ENCODE results near the gene ZNF205. TPM values are rescaled to one million over a fixed set of nuclear protein-coding genes. Genes with fewer than 3 reads are reported as not detected.
"Not testable (repeated sequence)": the region's sequence is repeated elsewhere in the genome, so short reads cannot be mapped to it uniquely, and the experiment has no call there.

Gene ZNF205
- total and polyA plus RNA-seq, 8 donors = 0.87 to 27.5 (median 12.9) TPM

DNA sequence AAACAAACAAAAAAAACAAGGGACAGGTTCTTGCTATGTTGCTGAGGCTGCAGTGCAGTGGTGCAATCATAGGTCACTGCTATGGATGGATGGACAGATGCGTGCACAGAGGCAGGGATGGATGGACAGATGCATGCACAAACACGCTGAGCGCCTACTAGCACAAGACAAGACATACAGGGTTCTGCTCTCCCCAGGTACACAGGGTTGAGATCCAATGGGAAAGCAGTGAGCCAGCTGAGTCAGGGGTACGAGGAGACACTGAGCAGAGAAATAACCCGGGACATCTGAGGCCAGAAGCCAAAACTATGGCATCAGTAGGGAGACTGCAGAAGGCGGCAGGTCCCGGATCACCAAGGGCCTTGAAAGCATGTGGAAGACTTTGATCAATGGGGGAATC is 40.7 kb upstream of the ZNF205 start:
- peaks cover 0 to 12% (median 0%) of the 10 kb centered on the region in 3 donors for H3K27me3 ChIP-seq
- H3K4me3 ChIP-seq = no peak overlapping the region
- H3K36me3 ChIP-seq = peaks cover 0 to 10% (median 2%) of the 10 kb centered on the region in 4 donors
- no peaks in the 10 kb centered on the region for H3K9me3 ChIP-seq
- WGBS, 5 donors = 83 to 92% (median 86%) methylated on average over 7 of the region's 7 CpGs
- H3K27ac ChIP-seq = no peak overlapping the region
- DNase-seq = no peak
- intact Hi-C loops (cut with DNase I; ENCODE audit: low total_unique reads) = no loop called here
- no peak for TF ChIP-seq EP300 (IDR thresholded peaks at IDR 0.05)
- H3K4me1 ChIP-seq = peaks cover 0 to 31% (median 11%) of the 10 kb centered on the region in 4 donors

DNA sequence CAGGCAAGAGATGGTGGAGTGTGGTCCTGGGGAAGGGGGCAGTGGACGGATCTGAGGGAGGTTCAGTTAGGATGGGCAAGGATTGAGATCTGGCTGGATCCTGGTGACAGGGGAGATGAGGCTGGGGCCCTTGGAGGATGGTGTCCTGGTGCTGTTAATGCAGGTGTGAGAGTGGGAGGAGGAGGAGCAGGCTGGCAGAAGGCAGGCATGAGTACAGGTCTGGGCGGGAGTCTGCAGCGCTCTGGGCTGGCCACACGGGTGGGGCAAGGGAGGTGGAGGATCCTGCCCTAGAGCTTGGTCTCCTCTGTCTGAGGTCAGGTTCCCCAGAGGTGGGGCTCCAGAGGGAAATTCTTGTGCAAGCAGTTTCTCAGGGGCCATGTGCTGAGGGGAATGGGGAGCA is 40.2 kb upstream of the ZNF205 start:
- intact Hi-C loops (cut with DNase I; ENCODE audit: low total_unique reads); DNase-seq; H3K27ac ChIP-seq; H3K4me3 ChIP-seq; H3K9me3 ChIP-seq: not testable (repeated sequence)
- H3K36me3 ChIP-seq = peaks cover 0 to 10% (median 2%) of the 10 kb centered on the region in 4 donors
- H3K27me3 ChIP-seq = peaks cover 0 to 12% (median 0%) of the 10 kb centered on the region in 3 donors
- peaks cover 0 to 29% (median 11%) of the 10 kb centered on the region in 4 donors for H3K4me1 ChIP-seq
- 26 to 57% (median 42%) methylated on average over 3 to 4 of the region's 4 CpGs; no CpG with 5 or more reads in 1 of the 5 donors for WGBS, 5 donors

DNA sequence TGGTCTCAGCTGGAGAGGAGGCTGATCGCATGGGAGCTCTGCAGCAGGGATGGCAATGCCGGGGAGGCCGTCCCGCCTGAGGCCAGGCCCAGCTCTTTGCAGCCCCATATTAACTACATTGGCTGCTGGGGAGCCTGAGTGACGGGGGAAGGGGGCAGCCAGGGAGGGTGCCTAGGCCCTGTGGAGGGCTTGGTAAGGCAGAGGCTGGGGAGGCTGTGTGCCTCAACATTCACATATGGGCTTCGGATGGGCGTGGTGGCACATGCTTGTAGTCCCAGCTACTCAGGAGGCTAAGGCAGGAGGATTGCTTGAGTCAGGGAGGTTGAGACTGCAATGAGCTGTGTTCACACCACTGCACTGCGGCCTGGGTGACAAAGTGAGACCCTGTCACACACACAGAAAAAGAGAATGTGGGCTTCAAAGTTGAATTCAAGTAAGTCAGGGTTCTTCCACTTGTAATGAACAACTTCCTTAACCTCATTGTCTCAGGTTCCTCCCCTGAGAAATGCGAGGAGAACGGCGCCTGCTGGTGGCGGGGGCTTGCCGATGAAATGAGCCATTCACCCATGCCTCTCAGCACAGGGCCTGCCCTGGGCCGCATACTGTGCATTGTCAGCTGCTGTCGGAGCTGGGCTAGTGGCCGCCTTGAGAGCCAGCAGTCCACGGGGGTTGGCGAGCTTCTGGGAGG is 39.7 kb upstream of the ZNF205 start:
- 48 to 73% (median 64%) methylated on average over 5 to 14 of the region's 18 CpGs for WGBS, 5 donors
- Histone ChIP-seq H3K4me1 (peaks cover 0 to 27% (median 10%) of the 10 kb centered on the region in 4 donors), H3K27ac (peak overlapping the region in 2 of 5 donors; percentile 8 to 31), H3K27me3 (peaks cover 0 to 12% (median 0%) of the 10 kb centered on the region in 3 donors), H3K36me3 (peaks cover 0 to 10% (median 2%) of the 10 kb centered on the region in 4 donors)
- DNase-seq; H3K4me3 ChIP-seq; H3K9me3 ChIP-seq; intact Hi-C loops (cut with DNase I; ENCODE audit: low total_unique reads): not testable (repeated sequence)

DNA sequence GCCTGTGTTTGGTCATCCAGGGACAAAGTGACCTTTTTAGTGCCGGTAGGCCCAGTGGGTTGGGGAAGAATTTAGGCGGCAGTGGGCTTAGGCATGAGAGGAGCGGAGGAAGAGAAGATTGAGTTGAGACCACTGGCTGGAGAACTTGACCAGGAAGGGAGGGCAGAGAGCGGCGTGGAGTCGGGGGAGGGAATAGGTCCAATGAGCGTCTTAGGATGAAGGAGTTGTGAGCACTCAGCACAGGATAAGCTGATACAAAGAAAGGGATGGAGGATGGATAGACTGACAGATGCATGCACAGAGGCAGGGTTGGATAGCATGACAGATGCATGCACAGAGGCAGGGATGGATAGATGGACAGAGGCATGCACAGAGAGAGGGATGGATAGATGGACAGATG is 38.9 kb upstream of the ZNF205 start:
- intact Hi-C loops (cut with DNase I; ENCODE audit: low total_unique reads) = no loop called here
- Histone ChIP-seq H3K27me3 (peaks cover 0 to 12% (median 0%) of the 10 kb centered on the region in 3 donors), H3K9me3 (no peaks in the 10 kb centered on the region), H3K36me3 (peaks cover 0 to 8% (median 2%) of the 10 kb centered on the region in 4 donors), H3K27ac (peak overlapping the region in 2 of 5 donors; percentile 8 to 31), H3K4me3 (no peak overlapping the region), H3K4me1 (peaks cover 0 to 20% (median 8%) of the 10 kb centered on the region in 4 donors)
- no peak for DNase-seq
- WGBS, 5 donors = 84 to 88% (median 85%) methylated on average over 7 of the region's 7 CpGs
- TF ChIP-seq POLR2AphosphoS5 (IDR thresholded peaks at IDR 0.05) (no peak), EP300 (IDR thresholded peaks at IDR 0.05) (no peak), POLR2A (IDR thresholded peaks at IDR 0.05) (no peak)
- TF ChIP-seq, protein P1, sequence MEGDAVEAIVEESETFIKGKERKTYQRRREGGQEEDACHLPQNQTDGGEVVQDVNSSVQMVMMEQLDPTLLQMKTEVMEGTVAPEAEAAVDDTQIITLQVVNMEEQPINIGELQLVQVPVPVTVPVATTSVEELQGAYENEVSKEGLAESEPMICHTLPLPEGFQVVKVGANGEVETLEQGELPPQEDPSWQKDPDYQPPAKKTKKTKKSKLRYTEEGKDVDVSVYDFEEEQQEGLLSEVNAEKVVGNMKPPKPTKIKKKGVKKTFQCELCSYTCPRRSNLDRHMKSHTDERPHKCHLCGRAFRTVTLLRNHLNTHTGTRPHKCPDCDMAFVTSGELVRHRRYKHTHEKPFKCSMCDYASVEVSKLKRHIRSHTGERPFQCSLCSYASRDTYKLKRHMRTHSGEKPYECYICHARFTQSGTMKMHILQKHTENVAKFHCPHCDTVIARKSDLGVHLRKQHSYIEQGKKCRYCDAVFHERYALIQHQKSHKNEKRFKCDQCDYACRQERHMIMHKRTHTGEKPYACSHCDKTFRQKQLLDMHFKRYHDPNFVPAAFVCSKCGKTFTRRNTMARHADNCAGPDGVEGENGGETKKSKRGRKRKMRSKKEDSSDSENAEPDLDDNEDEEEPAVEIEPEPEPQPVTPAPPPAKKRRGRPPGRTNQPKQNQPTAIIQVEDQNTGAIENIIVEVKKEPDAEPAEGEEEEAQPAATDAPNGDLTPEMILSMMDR (IDR thresholded peaks at IDR 0.05) = no peak

DNA sequence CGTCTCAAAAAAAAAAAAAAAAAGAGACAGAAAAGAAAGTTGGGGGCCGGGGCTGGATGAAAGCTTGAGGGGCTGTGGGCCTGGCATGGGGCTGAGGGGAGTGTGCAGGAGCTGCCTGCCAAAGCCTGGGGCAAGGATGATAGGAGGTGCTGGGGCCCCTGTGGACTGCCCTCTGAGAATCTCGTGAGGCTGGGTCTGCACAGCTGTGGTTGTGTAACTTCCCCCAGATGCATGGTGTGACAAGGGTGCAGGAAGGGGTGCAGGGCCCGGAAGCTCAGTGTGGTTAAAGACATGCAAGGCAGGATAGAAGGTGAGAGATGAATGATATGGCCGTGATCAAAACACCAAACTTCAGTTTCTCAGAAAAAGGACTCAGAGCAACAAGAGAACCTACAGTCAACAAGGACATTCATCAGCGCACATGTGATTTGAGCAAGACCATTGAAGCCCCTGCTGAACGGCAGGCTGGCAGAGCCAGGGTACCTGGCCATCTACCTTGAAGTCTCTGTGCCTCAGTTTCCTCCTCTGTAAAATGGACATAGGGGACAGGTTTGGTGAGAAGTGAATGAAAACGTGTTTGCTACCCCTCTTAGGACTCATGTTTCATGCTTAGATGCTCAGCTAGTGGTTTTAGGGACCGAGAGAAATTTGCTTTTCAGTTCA is 37.4 kb upstream of the ZNF205 start:
- Histone ChIP-seq H3K4me1 (peaks cover 0 to 17% (median 8%) of the 10 kb centered on the region in 4 donors), H3K4me3 (no peak overlapping the region), H3K36me3 (no peaks in the 10 kb centered on the region), H3K27me3 (peaks cover 0 to 12% (median 0%) of the 10 kb centered on the region in 3 donors), H3K27ac (peak overlapping the region; percentile 37 to 61 (median 49)), H3K9me3 (no peaks in the 10 kb centered on the region)
- TF ChIP-seq EP300 (IDR thresholded peaks at IDR 0.05) (no peak), POLR2AphosphoS5 (IDR thresholded peaks at IDR 0.05) (no peak), POLR2A (IDR thresholded peaks at IDR 0.05) (no peak)
- TF ChIP-seq, protein P1 (IDR thresholded peaks at IDR 0.05) = no peak
- 48 to 64% (median 55%) methylated on average over 8 to 9 of the region's 9 CpGs for WGBS, 5 donors
- DNase-seq = peak; percentile 46 to 63
- intact Hi-C loops (cut with DNase I; ENCODE audit: low total_unique reads) = no loop called here
